Uterus (tissue), 4 donors: ENCODE results near the gene HMG20B. TPM values are rescaled to one million over a fixed set of nuclear protein-coding genes. Genes with fewer than 3 reads are reported as not detected.
A peak's percentile ranks its signal among the peaks of the same experiment; 100 is the strongest.

ENCODE experiments used
- DNase-seq, 2 donors: peaks; one replicate each; pipeline ENCODE4 v3.0.0-alpha.2; 2019 to 2020
- H3K27ac ChIP-seq, 2 donors: fragments of 200-600 bp; sonication (generic); 1 replicate in 1 of 2; 2 replicates in 1 of 2; pipeline ENCODE4 v1.5.1; 2016 to 2018
- H3K27me3 ChIP-seq, 2 donors: fragments of 200-600 bp; sonication (generic); one replicate each; pipeline ENCODE4 v1.5.1; 2018 to 2019; ENCODE audit warnings: control low read depth in 1 of 2
- H3K36me3 ChIP-seq, 2 donors: fragments of 200-600 bp; sonication (generic); one replicate each; pipeline ENCODE4 v1.5.1; 2019; ENCODE audit warnings: control low read depth in 1 of 2
- H3K4me1 ChIP-seq, 2 donors: fragments of 200-600 bp; sonication (generic); one replicate each; pipeline ENCODE4 v1.5.1; 2018 to 2019; ENCODE audit warnings: control low read depth in 1 of 2
- H3K4me3 ChIP-seq, 2 donors: fragments of 200-600 bp; sonication (generic); 1 replicate in 1 of 2; 2 replicates in 1 of 2; pipeline ENCODE4 v1.5.1; 2018 to 2019; ENCODE audit warnings: mild to moderate bottlenecking in 1 of 2
- H3K9me3 ChIP-seq, 2 donors: fragments of 200-600 bp; sonication (generic); one replicate each; pipeline ENCODE4 v1.5.1; 2019; ENCODE audit warnings: control low read depth in 1 of 2
- CTCF ChIP-seq, 4 experiments: fragments of 200-600 bp in 2 of 4; fragments of 450-650 bp in 2 of 4; sonication (generic) in 2 of 4; IDR thresholded peaks; one replicate each; pipeline ENCODE4 v1.5.1; 2016 to 2019; ENCODE audit warnings: antibody characterized with exemption in 4 of 4, mild to moderate bottlenecking in 2 of 4, moderate library complexity in 1 of 4
- POLR2A ChIP-seq, 2 donors: fragments of 450-650 bp; IDR thresholded peaks; one replicate each; pipeline ENCODE4 v1.6.1; 2016; ENCODE audit warnings: antibody characterized with exemption in 2 of 2, mild to moderate bottlenecking in 1 of 2, moderate library complexity in 1 of 2
- intact Hi-C: fragments of 100-400 bp; cut with DNase I; formaldehyde crosslinking; loops from one replicate; pipeline ENCODE4 v1.15.1; 2023; ENCODE audit warnings: low total_unique reads
- total RNA-seq, 4 donors: library from RNA; depleted of rRNA in 3 of 4; stranded (reverse); fragments of >200 nt in 3 of 4; gene quantifications; one replicate each; pipeline versions ENCODE4 v1.1.0 to v1.2.4, GENCODE V29; 2014 to 2023
- donor health status: DM: yes; HTN: yes; CAD: no.

The HMG20B gene
- total RNA-seq, 4 donors from 2014 or later = 52.9 to 232 (median 63.6) TPM

DNA sequence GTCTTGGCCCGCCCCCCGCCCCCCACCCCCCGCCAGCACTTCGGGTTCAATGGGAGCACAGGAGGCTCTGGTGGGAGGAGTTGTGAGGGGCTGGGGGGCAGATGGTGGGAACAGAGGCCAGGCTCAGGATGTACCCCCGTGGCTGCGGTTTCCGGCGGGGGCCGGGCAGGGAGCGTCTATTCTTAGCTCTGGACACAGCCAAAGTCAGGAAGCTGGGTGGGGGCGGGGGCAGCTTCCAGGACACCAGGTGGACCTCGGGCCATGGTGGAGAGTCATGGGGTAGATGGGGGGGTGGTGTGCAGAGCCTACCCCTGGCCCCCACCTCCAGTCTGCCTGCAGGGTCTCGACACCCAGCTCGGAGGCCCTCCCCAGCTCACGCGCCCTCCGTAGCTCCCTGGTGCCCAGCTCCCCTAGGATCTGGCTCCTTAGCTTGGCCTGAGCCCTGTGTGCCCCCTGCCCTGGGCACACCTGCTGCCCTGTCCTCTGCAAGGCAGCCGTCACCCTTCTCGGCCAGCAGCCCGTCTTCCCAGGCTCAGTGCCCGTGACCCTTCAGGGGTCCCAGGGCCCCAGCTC is 36.1 kb downstream of the HMG20B start:
- Histone ChIP-seq H3K27ac (peak overlapping the region; percentile 9 to 82), H3K27me3 (no peaks in the 10 kb centered on the region), H3K9me3 (no peaks in the 10 kb centered on the region), H3K4me1 (peaks cover 0 to 11% of the 10 kb centered on the region in 2 donors), H3K36me3 (no peaks in the 10 kb centered on the region), H3K4me3 (no peak overlapping the region)
- no peak for TF ChIP-seq POLR2A (IDR thresholded peaks at IDR 0.05)
- TF ChIP-seq CTCF (IDR thresholded peaks at IDR 0.05) = no peak
- intact Hi-C loops = no loop called here
- no peak for DNase-seq

GRCh38 chr19:3609779-3610719 is 37.3 kb downstream of the HMG20B start:
- Histone ChIP-seq H3K36me3 (no peaks in the 10 kb centered on the region), H3K27me3 (no peaks in the 10 kb centered on the region), H3K27ac (no peak overlapping the region), H3K9me3 (no peaks in the 10 kb centered on the region), H3K4me1 (peaks cover 0 to 11% of the 10 kb centered on the region in 2 donors), H3K4me3 (no peak overlapping the region)
- DNase-seq = no peak
- TF ChIP-seq POLR2A (IDR thresholded peaks at IDR 0.05) = no peak
- TF ChIP-seq CTCF (IDR thresholded peaks at IDR 0.05) = no peak
- intact Hi-C loops = loop anchor here (10.0 kb wide), 1 partner anchor 55 kb away; the partner anchor contains the start of gene MFSD12

DNA sequence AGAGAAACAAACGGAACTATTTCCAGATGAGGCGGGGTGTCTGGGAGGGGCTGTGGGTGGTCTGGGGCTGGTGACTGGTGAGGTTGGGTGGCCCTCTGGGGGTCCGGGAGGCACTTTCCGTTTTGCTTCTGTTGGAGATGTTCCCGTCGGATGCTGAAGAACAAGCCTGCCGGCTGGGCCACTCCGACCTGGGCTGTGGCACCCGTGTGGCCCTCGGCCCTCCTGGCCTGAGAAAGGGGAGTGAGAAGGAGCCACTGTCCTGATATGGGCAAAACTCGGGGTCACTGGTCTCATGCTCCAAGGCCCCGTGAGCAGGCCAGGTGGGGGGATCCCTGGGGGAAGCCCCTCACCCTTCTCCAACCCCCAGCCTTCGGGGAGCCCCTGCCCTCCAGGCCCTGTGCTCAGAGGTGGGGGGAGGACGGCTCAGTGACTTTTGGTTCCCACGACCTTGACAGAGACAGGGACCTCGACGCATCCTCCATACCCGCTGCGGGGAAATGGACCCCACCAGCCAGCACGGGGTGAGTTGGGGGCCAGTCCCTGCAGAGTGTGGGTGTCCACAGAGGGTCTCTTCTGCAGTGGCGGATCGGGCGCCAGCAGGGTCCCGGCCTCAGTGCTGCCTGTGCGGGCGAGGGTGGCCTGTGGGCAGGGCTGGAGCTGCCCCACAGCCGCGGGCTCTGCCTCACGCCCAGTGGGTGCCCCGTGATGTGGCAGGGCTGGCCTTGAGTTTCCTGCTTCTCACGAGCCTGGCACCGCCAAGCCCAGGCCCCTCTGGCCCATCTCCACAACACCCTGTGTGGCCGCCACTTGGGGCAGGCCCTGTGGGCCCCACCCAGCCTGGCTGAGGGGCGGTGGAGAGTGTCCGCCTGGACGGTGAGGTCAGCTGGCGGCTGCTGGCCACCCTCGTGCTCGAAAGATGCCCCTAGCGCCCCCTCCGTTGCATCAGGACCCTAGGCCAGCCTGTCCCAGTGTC is 38.3 kb downstream of the HMG20B start:
- Histone ChIP-seq H3K9me3 (no peaks in the 10 kb centered on the region), H3K27me3 (no peaks in the 10 kb centered on the region), H3K27ac (no peak overlapping the region), H3K4me1 (peaks cover 0 to 11% of the 10 kb centered on the region in 2 donors), H3K4me3 (no peak overlapping the region), H3K36me3 (no peaks in the 10 kb centered on the region)
- no peak for TF ChIP-seq CTCF (IDR thresholded peaks at IDR 0.05)
- no peak for TF ChIP-seq POLR2A (IDR thresholded peaks at IDR 0.05)
- intact Hi-C loops = loop anchor here (10.0 kb wide), 1 partner anchor 56 kb away; the partner anchor contains the start of gene MFSD12
- no peak for DNase-seq

- TF ChIP-seq POLR2A (IDR thresholded peaks at IDR 0.05) (no peak), CTCF (IDR thresholded peaks at IDR 0.05) (no peak)
- no peak for DNase-seq
- H3K27me3 ChIP-seq = no peaks in the 10 kb centered on the region
- H3K4me1 ChIP-seq = peaks cover 0 to 11% of the 10 kb centered on the region in 2 donors
- no peak overlapping the region for H3K27ac ChIP-seq
- H3K36me3 ChIP-seq = no peaks in the 10 kb centered on the region
- intact Hi-C loops = loop anchor here (10.0 kb wide), 1 partner anchor 57 kb away; the partner anchor contains the start of gene MFSD12
- H3K4me3 ChIP-seq = no peak overlapping the region
- no peaks in the 10 kb centered on the region for H3K9me3 ChIP-seq
These were observed 39.1 kb downstream of the HMG20B start for GRCh38 chr19:3611841-3612240.
